HG02943 (cell line): ENCODE results near the gene FGF19.

Experiments used
- ATAC-seq: cut with Tn5 transposase; IDR thresholded peaks from one replicate; pipeline ENCODE4 v1.9.1; 2021; ENCODE audit warnings: mild to moderate bottlenecking, low read depth, moderate library complexity; ENCODE audit not compliant: unreplicated experiment

FGF19 gene

DNA sequence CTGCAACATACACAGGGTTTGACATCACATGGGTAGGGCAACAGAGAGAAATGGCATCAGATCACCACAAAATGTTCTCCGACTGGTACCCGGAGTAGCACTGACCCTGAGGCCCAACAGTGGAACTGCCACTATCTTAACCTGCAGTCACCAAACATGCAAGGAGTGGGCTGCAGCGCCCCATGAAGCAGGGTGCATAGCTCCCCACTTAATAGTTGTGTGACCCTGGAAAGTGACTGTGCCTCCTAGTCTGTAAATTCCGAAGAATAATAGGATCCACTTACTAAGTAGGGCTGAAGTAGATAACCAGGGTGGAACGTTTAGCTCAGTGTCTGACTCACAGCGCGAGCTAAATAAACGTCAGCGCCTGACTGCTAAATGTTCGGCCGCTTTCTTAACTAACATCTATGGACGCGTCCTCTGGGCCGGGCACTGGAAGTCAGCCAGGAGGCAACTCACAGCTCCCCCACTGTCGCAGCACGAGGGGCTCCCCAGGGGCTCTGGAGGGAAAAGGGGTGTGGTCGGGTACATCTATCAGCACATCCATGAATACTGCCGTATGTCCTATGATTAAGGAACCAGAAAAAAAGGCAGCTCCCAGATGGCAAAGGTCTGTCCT lies 29.4 kb downstream of the FGF19 start:
- peak; percentile 21 for ATAC-seq

DNA sequence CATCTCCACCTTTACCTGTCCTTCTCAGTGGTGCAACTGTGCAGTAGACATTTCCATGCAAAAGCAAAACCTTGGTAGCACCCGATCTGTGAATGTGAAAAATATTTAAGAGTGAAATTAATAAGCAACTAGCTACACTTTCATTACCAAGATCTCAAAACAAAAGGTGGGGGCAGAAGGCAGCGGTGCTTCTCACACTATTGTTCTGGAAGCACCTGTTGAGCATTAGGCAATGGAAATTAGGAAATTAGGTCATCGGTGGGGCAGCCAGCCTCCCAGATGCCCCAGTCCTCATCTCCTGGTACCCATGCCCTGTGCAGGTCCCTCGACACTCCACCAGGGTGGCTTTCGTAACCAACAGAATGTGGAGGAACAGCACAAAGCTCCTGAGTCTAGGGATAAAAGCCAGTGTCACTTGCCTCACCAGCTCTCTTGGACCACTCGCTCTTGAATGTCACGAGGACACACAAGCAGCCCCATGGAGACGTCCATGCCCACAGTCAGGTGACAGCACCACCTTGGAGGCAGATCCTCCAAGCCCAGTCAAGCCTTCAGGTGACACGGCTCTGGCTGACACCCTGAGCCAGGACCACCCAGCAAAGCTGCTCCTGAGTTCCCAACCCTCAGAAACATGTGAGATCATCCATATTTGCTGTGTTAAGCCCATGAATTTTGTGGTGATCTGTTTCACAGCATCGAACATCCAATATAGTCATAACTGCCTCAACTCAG lies 31.9 kb downstream of the FGF19 start:
- ATAC-seq, result no peak

DNA sequence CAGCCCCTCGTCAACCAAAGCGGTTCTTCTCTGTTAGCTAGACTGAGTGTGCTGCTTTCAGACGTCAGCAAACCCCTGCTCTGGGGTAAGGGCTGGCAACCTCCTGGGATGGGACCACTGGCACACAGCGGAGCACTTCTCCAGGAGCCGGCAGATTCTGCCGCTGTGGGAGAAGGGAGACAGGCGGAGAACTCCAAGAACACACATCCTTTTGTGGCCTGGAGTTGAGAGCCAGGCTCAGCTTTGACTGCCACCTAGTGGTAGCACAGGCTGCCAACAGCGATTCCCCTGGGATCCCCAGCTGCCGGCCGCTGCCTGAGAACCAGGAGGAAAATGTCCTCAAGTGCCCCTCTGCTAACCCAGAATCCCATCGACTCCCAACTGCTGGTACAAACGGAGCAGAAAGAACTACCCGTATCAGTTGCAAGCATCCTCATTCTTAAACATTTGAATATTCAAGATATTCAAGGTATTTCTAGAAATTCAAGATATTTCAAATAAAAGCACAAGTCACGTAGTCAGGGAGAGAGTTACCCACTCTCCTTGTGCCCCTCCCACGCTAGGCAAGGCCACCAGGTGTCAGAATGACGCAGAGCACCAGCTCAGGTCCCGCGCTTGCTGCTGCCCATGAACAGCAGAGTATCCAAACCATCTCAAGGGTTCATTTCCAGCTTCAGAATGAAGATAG lies 33.5 kb downstream of the FGF19 start:
- no peak for ATAC-seq

DNA sequence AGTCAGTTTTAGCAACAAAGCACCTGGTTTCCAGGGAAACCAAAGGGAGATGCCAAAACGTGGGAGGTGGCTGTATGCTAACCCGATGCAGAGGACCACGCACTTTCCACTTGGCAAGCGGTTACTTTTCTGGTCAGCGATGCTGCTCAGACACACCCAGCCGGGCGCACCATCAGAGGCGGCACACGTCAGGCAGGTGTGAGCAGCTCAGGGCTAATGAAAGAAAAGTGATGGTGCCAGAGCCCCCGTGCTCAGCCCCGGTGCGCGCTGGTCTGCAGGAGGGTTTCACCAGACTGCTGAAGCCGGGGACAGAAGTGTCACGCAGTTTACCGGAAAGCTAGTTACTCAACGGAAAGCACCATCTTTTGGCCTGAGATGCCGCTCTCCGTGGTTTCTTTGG lies 34.3 kb downstream of the FGF19 start:
- ATAC-seq, result no peak

DNA sequence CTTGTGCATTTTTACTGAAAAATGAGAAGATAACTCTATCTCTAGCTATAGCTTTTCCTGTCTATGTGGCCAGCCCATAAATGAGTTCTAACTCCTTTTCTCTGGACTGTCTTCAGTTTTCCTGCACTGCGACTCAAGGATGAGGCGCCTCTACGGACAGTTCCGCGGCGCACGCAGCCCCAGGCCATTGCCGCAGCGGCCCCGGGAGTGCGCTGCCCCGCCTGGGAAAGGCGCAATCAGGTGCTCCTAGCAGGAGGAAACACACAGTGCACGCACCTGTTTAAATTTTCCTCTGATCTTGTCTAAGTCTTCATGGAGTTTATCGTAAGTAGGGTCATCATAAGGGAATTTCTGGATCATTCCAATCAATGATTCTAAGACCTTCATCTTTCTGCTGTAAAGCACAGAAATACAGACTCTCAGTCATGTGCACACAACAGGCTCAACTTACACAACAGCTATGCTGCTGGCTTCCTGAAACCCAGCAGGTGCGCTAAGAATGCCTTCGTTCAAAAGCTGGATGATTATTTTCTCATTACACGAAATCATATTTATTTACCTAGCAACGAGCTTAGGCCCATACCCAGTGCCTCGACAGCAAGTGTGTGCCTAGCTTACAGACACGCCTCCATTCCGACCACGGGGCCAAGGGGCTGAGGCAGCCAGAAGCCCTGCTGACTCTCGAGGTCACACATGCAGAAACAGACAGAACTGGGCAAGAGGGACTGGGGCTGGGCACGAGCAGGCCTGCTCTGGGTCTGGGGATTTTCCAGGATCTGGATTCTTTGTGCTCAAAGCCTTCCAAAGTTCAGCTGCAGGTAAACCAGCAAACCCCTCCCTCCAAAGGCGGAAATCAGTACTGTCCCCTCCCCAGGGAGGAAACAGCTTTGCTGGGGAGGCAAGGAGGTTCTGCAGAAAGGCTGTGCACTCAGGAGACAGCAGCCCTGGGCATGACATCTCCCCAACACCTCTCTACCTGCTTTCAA lies 35.9 kb downstream of the FGF19 start:
- no peak for ATAC-seq

DNA sequence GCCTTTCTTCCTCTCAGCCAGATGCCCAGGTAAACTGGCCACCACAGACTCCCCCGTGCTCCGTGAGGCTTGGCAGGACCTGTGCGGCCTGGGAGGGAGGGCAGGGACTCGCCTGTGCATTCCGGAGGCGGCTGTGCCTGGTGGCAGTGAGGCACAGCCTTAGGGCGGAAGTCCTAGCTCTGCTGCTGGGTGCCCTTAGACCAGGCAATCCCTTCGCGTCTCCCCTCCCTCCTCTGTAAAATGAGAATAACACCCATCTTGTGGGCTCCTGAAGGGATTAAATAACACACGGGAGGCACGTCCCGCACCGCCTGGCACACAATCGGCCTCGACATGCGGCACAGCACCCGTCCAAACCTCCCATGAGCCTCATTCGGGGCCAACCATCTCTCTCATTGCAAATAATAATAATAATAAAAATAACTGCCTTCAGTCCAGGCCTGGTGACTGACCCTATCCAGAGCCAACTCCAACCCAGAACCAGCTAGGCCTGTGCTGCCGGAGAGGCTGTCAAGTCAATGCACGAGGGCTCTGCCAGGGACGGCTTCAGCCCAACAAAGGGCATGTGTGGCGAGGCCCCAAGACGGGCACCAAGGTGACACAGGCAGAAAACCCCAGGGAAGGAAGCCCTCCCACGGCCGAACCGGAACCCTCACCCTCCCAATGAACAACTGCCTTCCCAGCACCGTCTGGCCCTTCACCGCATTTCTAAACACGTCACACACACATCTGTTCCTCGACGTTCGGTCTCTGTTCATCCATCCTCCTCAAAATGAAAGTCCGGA lies 36.9 kb downstream of the FGF19 start:
- no peak for ATAC-seq

DNA sequence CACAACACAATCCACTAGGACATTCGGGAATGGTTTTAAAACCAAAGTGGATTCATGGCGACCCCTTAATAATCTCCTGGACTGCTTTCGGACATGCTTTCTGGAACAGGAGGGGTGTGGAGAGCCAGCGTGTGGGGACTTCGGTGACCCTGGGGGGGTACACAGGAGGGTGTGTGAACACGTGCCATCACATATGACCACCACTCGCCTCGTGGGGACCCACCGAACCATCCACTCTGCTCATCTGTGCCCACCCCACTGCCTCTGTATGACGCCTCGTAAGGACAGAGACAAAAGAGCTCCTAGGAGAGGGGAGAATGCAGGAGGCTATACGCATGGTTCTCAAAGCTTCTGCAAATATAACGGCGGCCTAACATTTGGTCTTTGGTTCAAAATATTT lies 37.6 kb downstream of the FGF19 start:
- ATAC-seq, result no peak

DNA sequence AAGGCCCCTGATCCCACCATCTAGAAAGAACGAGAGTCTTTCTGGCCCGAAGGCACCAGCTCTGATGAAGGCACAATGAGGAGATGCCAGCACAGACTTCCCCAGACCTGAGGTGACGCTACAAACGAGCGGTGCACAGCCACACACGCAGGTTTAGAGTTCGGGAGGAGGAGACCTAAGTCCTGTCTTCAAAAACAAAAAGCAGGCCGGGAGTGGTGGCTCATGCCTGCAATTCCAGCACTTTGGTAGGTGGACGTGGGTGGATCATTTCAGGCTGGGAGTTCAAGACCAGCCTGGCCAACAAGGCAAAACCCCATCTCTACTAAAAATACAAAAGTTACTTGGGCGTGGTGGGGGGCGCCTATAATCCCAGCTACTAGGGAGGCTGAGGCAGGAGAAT lies 38.2 kb downstream of the FGF19 start:
- no peak for ATAC-seq

DNA sequence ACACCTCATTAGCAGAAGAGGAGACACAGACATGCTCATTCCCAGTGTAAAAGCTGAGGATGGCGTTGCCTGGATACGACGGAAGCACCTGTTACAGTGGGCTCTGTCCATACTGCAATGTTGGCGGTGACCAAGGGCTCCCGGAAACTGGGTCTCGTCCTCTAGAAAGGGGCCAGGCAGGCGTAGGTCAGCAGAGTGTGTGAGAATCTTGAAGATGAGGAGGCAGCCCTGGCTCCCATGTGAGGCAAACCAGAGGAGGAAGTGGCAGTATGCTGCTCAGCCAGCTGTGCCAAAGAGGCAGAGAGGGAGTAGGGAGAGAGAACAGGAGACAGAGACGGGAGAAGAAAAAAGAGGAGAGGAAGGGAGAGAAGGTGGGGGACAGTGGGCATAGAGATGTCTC lies 38.9 kb downstream of the FGF19 start:
- no peak for ATAC-seq

DNA sequence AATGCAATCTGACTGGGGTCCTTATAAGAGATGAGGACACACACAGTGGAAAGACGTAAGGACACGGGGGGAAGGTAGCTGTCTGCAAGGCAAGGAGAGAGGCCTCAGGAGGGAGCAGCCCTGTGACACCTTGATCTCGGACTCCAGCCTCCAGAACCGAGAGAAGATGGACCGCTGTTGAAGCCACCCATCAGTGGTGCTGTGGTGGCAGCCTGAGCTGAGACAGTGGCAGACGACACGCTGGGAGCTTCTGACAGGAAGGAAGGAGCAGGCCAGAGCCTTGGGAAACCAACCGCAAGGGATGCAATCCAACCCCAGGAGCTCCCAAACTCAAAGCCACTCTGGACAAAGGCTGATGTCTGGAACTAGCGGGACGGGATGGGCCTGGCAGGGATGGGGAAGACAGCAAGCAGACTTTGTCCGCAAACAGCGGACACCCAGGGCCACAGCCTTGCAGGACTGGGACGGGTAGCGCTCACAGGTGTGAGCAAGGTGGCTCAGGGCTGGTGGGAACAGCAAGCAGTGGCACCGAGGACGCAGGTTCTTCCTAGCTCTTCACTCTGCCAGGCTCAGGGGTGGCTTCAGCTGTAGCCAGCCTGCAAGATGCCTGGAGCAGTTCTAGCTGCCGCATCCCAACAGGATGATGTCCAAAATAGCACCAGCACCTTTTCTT lies 39.6 kb downstream of the FGF19 start:
- ATAC-seq, result no peak

DNA sequence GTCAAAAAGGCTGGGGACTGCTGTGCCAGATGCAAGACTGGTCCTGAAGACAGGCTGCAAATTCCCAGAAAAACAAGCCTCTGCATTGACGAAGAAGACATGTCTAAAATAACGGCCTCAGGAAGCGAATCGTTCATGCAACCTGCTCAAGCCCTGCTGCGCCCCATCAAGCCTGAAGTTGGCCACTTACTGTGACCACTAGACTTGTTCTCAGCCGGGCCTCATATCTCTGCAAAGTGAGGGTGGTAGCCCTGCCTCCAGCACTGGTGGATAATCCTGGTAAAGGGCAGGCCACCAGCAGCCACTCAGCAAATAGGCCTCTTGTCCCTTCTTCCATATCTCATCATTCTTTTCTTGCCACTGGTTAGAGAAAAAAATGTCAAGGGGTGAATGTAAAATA lies 40.5 kb downstream of the FGF19 start:
- ATAC-seq, result no peak

DNA sequence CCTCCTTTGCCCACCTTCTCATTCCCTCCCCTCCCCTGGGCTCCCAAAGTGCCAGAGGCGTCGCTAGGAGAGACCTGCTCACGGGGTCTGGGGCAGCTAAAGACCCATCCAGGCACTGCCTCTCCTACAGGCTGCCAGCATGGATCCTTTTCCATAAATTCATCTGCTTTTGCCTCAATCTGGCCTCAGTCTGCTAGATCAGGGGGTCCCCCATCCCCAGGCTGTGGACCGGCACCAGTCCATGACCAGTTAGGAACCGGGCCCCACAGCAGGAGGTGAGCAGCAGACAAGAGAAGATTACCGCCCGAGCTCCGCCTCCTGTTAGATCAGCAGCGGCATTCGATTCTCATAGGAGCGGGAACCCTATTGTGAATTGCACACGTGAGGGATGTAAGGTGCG lies 41.0 kb downstream of the FGF19 start:
- ATAC-seq, result no peak

DNA sequence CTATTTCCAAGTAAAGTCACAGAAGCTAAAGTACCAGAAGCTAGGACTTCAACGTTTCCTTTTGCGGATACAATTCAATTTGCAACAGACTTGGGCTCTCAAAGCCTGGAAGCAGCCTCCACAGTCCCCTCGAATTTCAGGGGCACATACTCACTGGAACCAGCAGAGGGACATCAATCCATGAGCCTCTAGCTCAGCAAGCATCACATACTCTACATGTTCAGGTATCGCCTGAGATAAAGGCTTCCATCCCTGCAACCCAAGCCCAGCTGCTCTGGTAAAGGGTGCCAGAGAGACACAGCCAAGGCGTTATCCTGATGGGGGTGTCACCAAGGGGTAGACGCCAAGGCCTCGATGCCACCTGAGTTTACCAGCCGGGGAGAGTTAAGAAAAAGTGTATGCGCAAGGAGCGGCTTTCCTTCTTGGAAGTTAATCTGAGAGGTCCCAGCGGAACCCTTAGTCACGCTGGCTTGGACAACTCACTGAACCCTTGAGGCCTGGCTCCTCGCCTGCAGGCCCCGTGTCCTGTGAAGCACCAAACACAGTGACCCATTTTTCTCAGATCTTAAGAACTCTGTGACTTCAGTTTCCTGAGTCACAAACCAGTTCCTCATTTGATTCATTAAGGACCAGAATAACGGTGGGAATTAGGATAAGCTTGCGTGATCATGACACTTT lies 41.7 kb downstream of the FGF19 start:
- no peak for ATAC-seq

DNA sequence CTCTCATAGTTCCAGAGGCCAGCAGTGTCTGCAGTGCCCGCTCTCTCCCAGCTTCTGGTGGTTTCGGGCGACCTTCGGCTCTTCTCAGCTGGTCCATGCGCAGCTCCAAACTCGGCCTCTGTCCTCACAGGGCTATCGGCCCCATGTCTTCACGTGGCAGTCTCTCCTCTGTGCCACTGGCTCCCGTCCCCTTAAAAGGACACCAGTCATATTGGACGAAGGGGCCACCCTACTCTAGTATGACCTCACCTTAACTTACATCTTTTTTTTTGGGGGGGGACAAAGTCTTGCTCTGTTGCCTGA lies 42.5 kb downstream of the FGF19 start:
- no peak for ATAC-seq

DNA sequence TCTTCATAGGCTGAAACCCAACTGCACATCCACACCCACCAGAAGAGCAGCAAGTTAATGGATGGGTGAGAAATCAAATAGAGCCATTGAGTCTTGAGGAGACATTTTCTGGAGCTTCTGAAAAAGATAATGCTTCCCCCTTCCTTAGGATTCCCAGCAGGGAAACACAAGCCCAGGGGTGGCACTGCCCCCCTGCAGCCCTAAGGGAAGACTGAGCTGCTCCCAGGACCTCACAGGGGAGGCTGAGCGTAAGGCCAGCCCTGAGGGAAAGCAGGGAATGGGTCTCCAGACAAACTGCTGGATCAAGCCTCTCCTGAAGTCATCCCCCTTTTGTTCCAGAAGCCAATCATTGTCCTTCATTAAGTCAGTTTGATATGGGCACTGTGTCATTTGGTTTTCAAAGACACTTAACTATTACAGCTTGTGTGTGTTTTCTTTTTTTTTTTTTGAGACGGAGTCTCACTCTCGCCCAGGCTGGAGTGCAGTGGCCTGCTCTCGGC lies 43.8 kb downstream of the FGF19 start:
- ATAC-seq, result no peak

DNA sequence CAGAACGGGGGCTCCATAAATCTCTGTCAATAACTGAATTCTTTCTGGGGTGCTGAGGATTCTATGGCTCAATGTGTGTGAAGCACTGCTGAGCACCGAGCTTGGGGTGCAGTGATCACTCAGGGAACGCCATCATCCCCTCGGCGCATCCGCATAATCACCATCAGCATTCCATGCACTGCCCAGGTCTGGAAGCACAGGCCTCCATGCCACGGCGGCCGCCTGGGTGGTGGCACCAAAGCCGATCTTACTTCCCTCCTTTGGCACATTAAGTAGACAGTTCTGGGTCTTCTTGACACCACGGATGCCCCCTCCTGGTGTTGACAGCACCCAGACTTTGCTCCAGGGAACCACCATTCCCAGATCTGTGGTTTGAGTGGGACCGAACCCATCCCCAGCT lies 44.2 kb downstream of the FGF19 start:
- no peak for ATAC-seq

DNA sequence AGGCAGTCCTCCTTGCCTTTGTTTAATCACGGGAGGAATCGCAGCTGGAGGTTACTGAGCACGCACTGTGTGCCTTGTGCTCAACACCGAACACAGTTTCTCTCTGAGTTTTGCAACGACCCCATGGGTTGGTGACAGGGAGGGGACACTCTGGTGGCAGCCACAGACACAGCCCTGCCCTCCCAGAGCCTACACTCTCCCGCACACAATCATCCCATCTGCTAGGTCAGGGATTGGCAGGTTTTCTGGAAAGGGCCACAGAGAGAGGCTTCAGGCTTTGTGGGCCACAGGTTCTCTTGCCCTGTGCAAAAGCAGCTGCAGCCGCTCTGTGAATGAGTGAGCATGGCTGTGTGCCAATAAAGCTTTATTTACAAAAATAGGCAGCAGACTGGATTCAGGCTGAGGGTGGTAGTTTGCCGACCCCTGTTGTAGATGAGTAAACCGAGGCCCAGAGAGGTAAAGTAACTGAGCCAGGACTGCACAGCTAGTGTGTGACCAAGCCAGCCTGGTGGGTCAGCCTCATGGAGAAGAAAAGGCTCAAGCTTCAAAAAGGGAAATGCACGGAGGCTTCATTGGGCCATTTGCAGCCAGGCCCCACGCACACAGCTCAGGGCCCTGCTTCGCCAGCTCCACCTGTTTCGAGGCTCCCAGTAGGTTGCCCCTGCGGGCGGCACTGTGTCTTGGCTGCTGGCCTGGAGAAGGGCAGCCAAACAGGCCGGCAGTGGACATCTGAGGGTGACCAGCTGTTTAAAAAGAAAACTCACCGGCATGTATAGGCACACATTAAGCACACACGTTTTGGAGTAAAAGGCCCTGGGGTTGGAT lies 45.0 kb downstream of the FGF19 start:
- ATAC-seq, result no peak
